Measurements from ENCODE around the gene KCNV2. TPM values are rescaled to one million over a fixed set of nuclear protein-coding genes. Genes with fewer than 3 reads are reported as not detected.

KCNV2 gene
- total RNA-seq, result not detected

DNA sequence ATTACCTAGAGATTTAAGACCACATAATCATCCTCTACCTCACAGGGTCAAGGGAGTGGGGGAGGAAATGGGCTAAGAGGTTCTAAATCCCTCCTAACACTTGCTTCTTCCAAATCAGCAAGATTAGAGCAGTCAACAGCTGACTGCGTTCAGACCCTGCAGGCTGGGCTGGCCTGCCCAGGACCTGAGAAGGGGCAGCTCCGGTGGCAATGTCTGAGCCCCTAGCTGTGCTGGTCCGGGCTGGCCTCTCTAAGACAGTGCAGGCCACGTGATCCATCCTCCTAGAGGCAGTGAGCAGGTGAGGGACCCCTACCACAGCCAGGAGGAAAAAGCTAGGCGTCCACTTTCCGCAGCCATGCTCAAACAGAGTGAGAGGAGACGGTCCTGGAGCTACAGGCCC, at the start of gene KCNV2:
Gene KCNV2, plus strand, starts transcription at position 126 of the 400 bp plus-strand sequence. Its CDS starts 230 bp downstream, at position 356.

Other genes with a start within 250 kb of the KCNV2 start
- 56.7 TPM for gene VLDLR, start 95.7 kb upstream of the KCNV2 start, total RNA-seq
- 66.0 TPM for gene PUM3, start 126.6 kb downstream of the KCNV2 start, total RNA-seq